ENCODE data around the gene WDR88. TPM values are rescaled to one million over a fixed set of nuclear protein-coding genes. Genes with fewer than 3 reads are reported as not detected.
A peak's percentile ranks its signal among the peaks of the same experiment; 100 is the strongest.
"Not testable (repeated sequence)": the region's sequence is repeated elsewhere in the genome, so short reads cannot be mapped to it uniquely, and the experiment has no call there.

Gene WDR88
- total RNA-seq, 1 donor from 2014 or later = not detected

- peak; percentile 92 for TF ChIP-seq CTCF (conservative IDR thresholded peaks at IDR 0.05)
- H3K27me3 Mint-ChIP-seq = peaks cover 7% of the 10 kb centered on the region
- peaks cover 6% of the 10 kb centered on the region for H3K4me1 Mint-ChIP-seq (ENCODE audit: unreplicated experiment)
- no peaks in the 10 kb centered on the region for H3K9me3 Mint-ChIP-seq
- H3K27ac Mint-ChIP-seq = no peak overlapping the region
- no peak for DNase-seq (ENCODE audit: extremely low spot score, unreplicated experiment)
- H3K36me3 Mint-ChIP-seq = no peaks in the 10 kb centered on the region
- H3K4me3 Mint-ChIP-seq = no peak overlapping the region
Observed at GRCh38 chr19:33143897-33144405, 12.0 kb downstream of the WDR88 start.

GRCh38 chr19:33146209-33146608, 14.3 kb downstream of the WDR88 start:
- H3K4me1 Mint-ChIP-seq (ENCODE audit: unreplicated experiment) = peaks cover 6% of the 10 kb centered on the region
- H3K4me3 Mint-ChIP-seq = no peak overlapping the region
- H3K9me3 Mint-ChIP-seq = no peaks in the 10 kb centered on the region
- no peak for DNase-seq (ENCODE audit: extremely low spot score, unreplicated experiment)
- peaks cover 7% of the 10 kb centered on the region for H3K27me3 Mint-ChIP-seq
- TF ChIP-seq CTCF (conservative IDR thresholded peaks at IDR 0.05) = no peak
- H3K27ac Mint-ChIP-seq = no peak overlapping the region
- H3K36me3 Mint-ChIP-seq = no peaks in the 10 kb centered on the region

- H3K27ac Mint-ChIP-seq = no peak overlapping the region
- TF ChIP-seq CTCF (conservative IDR thresholded peaks at IDR 0.05) = no peak
- no peak overlapping the region for H3K4me3 Mint-ChIP-seq
- H3K4me1 Mint-ChIP-seq (ENCODE audit: unreplicated experiment) = peaks cover 6% of the 10 kb centered on the region
- no peaks in the 10 kb centered on the region for H3K36me3 Mint-ChIP-seq
- DNase-seq (ENCODE audit: extremely low spot score, unreplicated experiment) = no peak
- H3K9me3 Mint-ChIP-seq = no peaks in the 10 kb centered on the region
- H3K27me3 Mint-ChIP-seq = peaks cover 3% of the 10 kb centered on the region
Observed at GRCh38 chr19:33147538-33147937, 15.6 kb downstream of the WDR88 start.

- no peak for TF ChIP-seq CTCF (conservative IDR thresholded peaks at IDR 0.05)
- Mint-ChIP-seq H3K27me3 (no peaks in the 10 kb centered on the region), H3K4me1 (ENCODE audit: unreplicated experiment) (no peaks in the 10 kb centered on the region), H3K4me3 (no peak overlapping the region), H3K36me3 (no peaks in the 10 kb centered on the region), H3K9me3 (no peaks in the 10 kb centered on the region), H3K27ac (no peak overlapping the region)
- DNase-seq (ENCODE audit: extremely low spot score, unreplicated experiment) = no peak
Observed at GRCh38 chr19:33150852-33151518, 19.1 kb downstream of the WDR88 start.

- no peak overlapping the region for H3K4me3 Mint-ChIP-seq
- DNase-seq (ENCODE audit: extremely low spot score, unreplicated experiment) = no peak
- H3K4me1 Mint-ChIP-seq (ENCODE audit: unreplicated experiment) = no peaks in the 10 kb centered on the region
- no peaks in the 10 kb centered on the region for H3K36me3 Mint-ChIP-seq
- H3K27ac Mint-ChIP-seq = no peak overlapping the region
- TF ChIP-seq CTCF (conservative IDR thresholded peaks at IDR 0.05) = no peak
- no peaks in the 10 kb centered on the region for H3K27me3 Mint-ChIP-seq
- H3K9me3 Mint-ChIP-seq = no peaks in the 10 kb centered on the region
Observed at GRCh38 chr19:33152176-33152575, 20.3 kb downstream of the WDR88 start.

- not testable (repeated sequence) for DNase-seq (ENCODE audit: extremely low spot score, unreplicated experiment); H3K27me3 Mint-ChIP-seq
Observed at GRCh38 chr19:33152625-33153024, 20.7 kb downstream of the WDR88 start.

GRCh38 chr19:33154313-33154712, 22.4 kb downstream of the WDR88 start:
- H3K27ac Mint-ChIP-seq; H3K4me3 Mint-ChIP-seq; H3K9me3 Mint-ChIP-seq; H3K36me3 Mint-ChIP-seq; H3K27me3 Mint-ChIP-seq; DNase-seq (ENCODE audit: extremely low spot score, unreplicated experiment); H3K4me1 Mint-ChIP-seq (ENCODE audit: unreplicated experiment): not testable (repeated sequence)

More at GRCh38 chr19:33152625-33153024, 20.7 kb downstream of the WDR88 start:
- H3K4me1 Mint-ChIP-seq (ENCODE audit: unreplicated experiment); H3K4me3 Mint-ChIP-seq; H3K27ac Mint-ChIP-seq; H3K9me3 Mint-ChIP-seq; H3K36me3 Mint-ChIP-seq: not testable (repeated sequence)
